Neural cell (in vitro differentiated cells): ENCODE results near the gene SLC22A23. TPM values are rescaled to one million over a fixed set of nuclear protein-coding genes. Genes with fewer than 3 reads are reported as not detected.

Source experiments
- H2AFZ ChIP-seq: fragments of 200-600, 300-800 bp; sonication (generic), shearing (Covaris generic); 2 replicates; pipeline ENCODE4 v1.6.0; 2014; ENCODE audit warnings: low read depth, mild to moderate bottlenecking, antibody characterized with exemption, low read length, moderate library complexity
- H3F3A ChIP-seq: fragments of 200-600 bp; shearing (Covaris generic); 2 replicates; pipeline ENCODE4 v1.6.1; 2016; ENCODE audit warnings: mild to moderate bottlenecking, moderate library complexity, mixed read lengths, antibody characterized with exemption, low read length; ENCODE audit not compliant: insufficient read depth, poor library complexity, severe bottlenecking
- H3K27ac ChIP-seq: fragments of 200-600, 300-800 bp; sonication (generic), shearing (Covaris generic); 2 replicates; pipeline ENCODE4 v1.5.1; 2014; ENCODE audit warnings: mild to moderate bottlenecking, low read length, moderate library complexity
- H3K27me3 ChIP-seq: fragments of 300-800, 200-600 bp; sonication (generic), shearing (Covaris generic); 2 replicates; pipeline ENCODE4 v1.6.0; 2014; ENCODE audit warnings: mild to moderate bottlenecking, low read depth, low read length, moderate library complexity; ENCODE audit not compliant: insufficient read depth
- H3K36me3 ChIP-seq: fragments of 300-800, 200-600 bp; sonication (generic), shearing (Covaris generic); 2 replicates; pipeline ENCODE4 v1.5.1; 2014; ENCODE audit warnings: mild to moderate bottlenecking, antibody characterized with exemption, low read length, moderate library complexity; ENCODE audit not compliant: insufficient read depth
- H3K4me2 ChIP-seq: fragments of 300-800, 200-600 bp; sonication (generic), shearing (Covaris generic); 2 replicates; pipeline ENCODE4 v1.6.0; 2014; ENCODE audit warnings: mild to moderate bottlenecking, low read length
- H3K4me3 ChIP-seq: fragments of 300-800, 200-600 bp; sonication (generic), shearing (Covaris generic); 2 replicates; pipeline ENCODE4 v1.5.1; 2014; ENCODE audit warnings: mild to moderate bottlenecking, low read length, moderate library complexity
- H3K79me2 ChIP-seq: fragments of 200-600 bp; shearing (Covaris generic); replicated peaks from 2 replicates; pipeline ENCODE4 v1.6.0; 2014; ENCODE audit warnings: mild to moderate bottlenecking, low read length, moderate library complexity; ENCODE audit not compliant: insufficient read depth
- H3K9ac ChIP-seq: fragments of 300-800, 200-600 bp; sonication (generic), shearing (Covaris generic); 2 replicates; pipeline ENCODE4 v1.6.1; 2016; ENCODE audit warnings: mild to moderate bottlenecking, low read length, mixed read lengths
- H3K9me2 ChIP-seq: fragments of 200-600 bp; shearing (Covaris generic); 2 replicates; pipeline ENCODE4 v1.6.1; 2016; ENCODE audit warnings: mild to moderate bottlenecking, low read length, mixed read lengths; ENCODE audit not compliant: insufficient read depth
- H3K9me3 ChIP-seq: fragments of 200-600, 300-800 bp; sonication (generic), shearing (Covaris generic); 2 replicates; pipeline ENCODE4 v1.6.1; 2016; ENCODE audit warnings: mild to moderate bottlenecking, mixed run types, low read length, moderate library complexity, mixed read lengths
- H4K20me1 ChIP-seq: fragments of 200-600 bp; shearing (Covaris generic); 2 replicates; pipeline ENCODE4 v1.6.1; 2016; ENCODE audit warnings: mild to moderate bottlenecking, mixed run types; ENCODE audit not compliant: insufficient read depth
- EP300 ChIP-seq: fragments of 450-650 bp; conservative IDR thresholded peaks from 2 replicates; pipeline ENCODE4 v1.6.1; 2014; ENCODE audit warnings: antibody characterized with exemption, mild to moderate bottlenecking, moderate library complexity; ENCODE audit not compliant: poor library complexity, severe bottlenecking
- EZH2 ChIP-seq: fragments of 200-600, 300-800 bp; shearing (Covaris generic), sonication (generic); IDR thresholded peaks from 2 replicates; pipeline ENCODE4 v1.6.1; 2014; ENCODE audit warnings: antibody characterized with exemption, low read length, borderline replicate concordance, mild to moderate bottlenecking; ENCODE audit not compliant: insufficient read depth, poor library complexity, severe bottlenecking
- MXI1 ChIP-seq: fragments of 450-650 bp; conservative IDR thresholded peaks from 2 replicates; pipeline ENCODE4 v1.6.1; 2014; ENCODE audit warnings: antibody characterized with exemption, mild to moderate bottlenecking; ENCODE audit not compliant: poor library complexity, severe bottlenecking
- POLR2AphosphoS5 ChIP-seq: IDR thresholded peaks from 2 replicates; pipeline ENCODE4 v1.6.1; 2012
- RAD21 ChIP-seq: fragments of 450-650 bp; conservative IDR thresholded peaks from 2 replicates; pipeline ENCODE4 v1.6.1; 2014; ENCODE audit warnings: antibody characterized with exemption, mild to moderate bottlenecking, moderate library complexity
- SMC3 ChIP-seq: fragments of 450-650 bp; conservative IDR thresholded peaks from 2 replicates; pipeline ENCODE4 v1.6.1; 2014; ENCODE audit warnings: antibody characterized with exemption, mild to moderate bottlenecking, moderate library complexity; ENCODE audit not compliant: poor library complexity
- TAF1 ChIP-seq: IDR thresholded peaks from 2 replicates; pipeline ENCODE4 v1.6.1; 2012; ENCODE audit warnings: low read depth
- polyA plus RNA-seq: library from polyadenylated mRNA; depleted of rRNA; stranded (reverse); fragments of >200 nt; gene quantifications from 2 replicates; pipeline ENCODE4 v1.2.3, GENCODE V29; 2014
- TF ChIP-seq, protein P1 (sequence below): fragments of 450-650 bp; IDR thresholded peaks from 2 replicates; pipeline ENCODE4 v1.5.1; 2014; ENCODE audit warnings: antibody characterized with exemption, mild to moderate bottlenecking, moderate library complexity; ENCODE audit not compliant: poor library complexity, severe bottlenecking
- TF ChIP-seq, protein P2 (sequence below): IDR thresholded peaks from 2 replicates; pipeline ENCODE4 v1.6.1; 2012; ENCODE audit warnings: borderline replicate concordance

The SLC22A23 gene
- polyA plus RNA-seq, 1 donor from 2014 or later, result 8.8 TPM

DNA sequence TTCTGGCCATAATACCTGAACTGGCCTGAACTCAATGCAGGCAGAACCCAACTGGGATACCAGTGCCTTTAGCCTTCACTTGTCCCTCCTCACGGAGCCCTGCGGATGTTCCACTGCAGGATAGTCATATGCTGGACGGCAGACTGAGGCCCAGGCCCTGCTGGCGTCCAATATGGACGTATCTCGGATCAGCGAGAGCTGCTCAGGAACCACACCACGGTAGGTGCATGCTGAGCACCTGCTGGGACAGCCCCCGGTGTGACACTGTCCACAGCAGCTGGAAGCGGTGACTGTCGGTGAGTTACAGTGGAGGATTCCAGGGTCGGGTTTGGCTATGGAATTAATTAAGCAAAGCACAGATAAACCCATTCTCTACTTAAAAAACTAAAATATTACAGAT is 149.4 kb downstream of the SLC22A23 start:
- H2AFZ ChIP-seq, result no peak overlapping the region
- peaks cover 4% of the 10 kb centered on the region for H3K36me3 ChIP-seq
- no peaks in the 10 kb centered on the region for H3K9me3 ChIP-seq
- no peaks in the 10 kb centered on the region for H3K79me2 ChIP-seq
- no peaks in the 10 kb centered on the region for H3K27me3 ChIP-seq
- no peaks in the 10 kb centered on the region for H4K20me1 ChIP-seq
- H3K4me2 ChIP-seq, result no peak overlapping the region
- H3F3A ChIP-seq, result no peaks in the 10 kb centered on the region
- no peak overlapping the region for H3K4me3 ChIP-seq
- H3K27ac ChIP-seq, result no peak overlapping the region
- no peak overlapping the region for H3K9ac ChIP-seq
- no peaks in the 10 kb centered on the region for H3K9me2 ChIP-seq
- TF ChIP-seq TAF1 (no peak), SMC3 (no peak)

DNA sequence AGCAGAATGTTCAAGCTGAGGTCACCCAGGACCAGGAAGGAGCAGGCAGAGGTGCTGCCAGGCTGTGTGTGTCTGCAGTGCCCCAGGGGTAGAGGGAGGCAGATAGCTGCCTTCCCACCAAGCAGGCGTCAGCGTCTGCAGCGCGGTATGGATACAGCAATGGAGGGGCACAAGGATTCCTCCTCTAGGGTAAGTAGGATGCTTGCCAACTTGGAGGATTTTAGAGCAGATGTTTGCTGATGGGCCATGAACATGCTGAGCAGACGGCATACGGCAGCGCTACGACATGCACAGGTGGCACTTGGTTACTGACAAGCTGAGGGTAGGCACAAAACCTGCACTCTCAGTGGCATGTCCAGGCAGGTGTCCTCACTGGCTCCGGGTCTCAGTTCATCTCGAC is 150.0 kb downstream of the SLC22A23 start:
- Histone ChIP-seq H3K36me3 (peaks cover 4% of the 10 kb centered on the region), H3K9me3 (no peaks in the 10 kb centered on the region), H3F3A (no peaks in the 10 kb centered on the region), H3K9me2 (no peaks in the 10 kb centered on the region), H3K4me2 (no peak overlapping the region), H3K4me3 (no peak overlapping the region), H2AFZ (no peak overlapping the region), H3K79me2 (no peaks in the 10 kb centered on the region), H4K20me1 (no peaks in the 10 kb centered on the region), H3K9ac (no peak overlapping the region), H3K27ac (no peak overlapping the region), H3K27me3 (no peaks in the 10 kb centered on the region)
- TF ChIP-seq, protein P1, sequence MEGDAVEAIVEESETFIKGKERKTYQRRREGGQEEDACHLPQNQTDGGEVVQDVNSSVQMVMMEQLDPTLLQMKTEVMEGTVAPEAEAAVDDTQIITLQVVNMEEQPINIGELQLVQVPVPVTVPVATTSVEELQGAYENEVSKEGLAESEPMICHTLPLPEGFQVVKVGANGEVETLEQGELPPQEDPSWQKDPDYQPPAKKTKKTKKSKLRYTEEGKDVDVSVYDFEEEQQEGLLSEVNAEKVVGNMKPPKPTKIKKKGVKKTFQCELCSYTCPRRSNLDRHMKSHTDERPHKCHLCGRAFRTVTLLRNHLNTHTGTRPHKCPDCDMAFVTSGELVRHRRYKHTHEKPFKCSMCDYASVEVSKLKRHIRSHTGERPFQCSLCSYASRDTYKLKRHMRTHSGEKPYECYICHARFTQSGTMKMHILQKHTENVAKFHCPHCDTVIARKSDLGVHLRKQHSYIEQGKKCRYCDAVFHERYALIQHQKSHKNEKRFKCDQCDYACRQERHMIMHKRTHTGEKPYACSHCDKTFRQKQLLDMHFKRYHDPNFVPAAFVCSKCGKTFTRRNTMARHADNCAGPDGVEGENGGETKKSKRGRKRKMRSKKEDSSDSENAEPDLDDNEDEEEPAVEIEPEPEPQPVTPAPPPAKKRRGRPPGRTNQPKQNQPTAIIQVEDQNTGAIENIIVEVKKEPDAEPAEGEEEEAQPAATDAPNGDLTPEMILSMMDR, result no peak
- TF ChIP-seq TAF1, result no peak

DNA sequence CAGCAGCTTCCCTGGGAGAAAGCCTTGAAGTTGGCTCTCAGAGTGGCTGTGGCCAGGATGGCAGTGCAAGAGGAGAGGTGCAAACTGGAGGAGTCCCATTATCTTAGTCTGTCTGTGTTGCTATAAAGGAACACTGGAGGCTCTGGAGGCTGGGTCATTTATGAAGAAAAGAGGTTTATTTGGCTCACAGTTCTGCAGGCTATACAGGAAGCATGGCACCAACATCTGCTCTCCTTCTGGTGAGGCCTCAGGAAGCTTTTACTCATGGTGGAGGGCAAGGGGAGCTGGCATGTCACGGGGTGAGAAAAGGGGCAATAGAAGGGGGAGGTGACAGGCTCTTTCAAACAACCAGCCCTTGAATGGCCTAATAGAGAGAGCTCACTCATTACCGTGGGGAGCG is 151.0 kb downstream of the SLC22A23 start:
- Histone ChIP-seq H3K36me3 (peaks cover 4% of the 10 kb centered on the region), H3F3A (no peaks in the 10 kb centered on the region), H3K9me3 (peaks cover 4% of the 10 kb centered on the region), H3K9me2 (no peaks in the 10 kb centered on the region), H3K27me3 (no peaks in the 10 kb centered on the region), H2AFZ (no peak overlapping the region), H3K4me2 (no peak overlapping the region), H4K20me1 (no peaks in the 10 kb centered on the region), H3K4me3 (no peak overlapping the region), H3K27ac (no peak overlapping the region), H3K79me2 (no peaks in the 10 kb centered on the region), H3K9ac (no peak overlapping the region)
- TF ChIP-seq POLR2AphosphoS5, result no peak
- no peak for TF ChIP-seq EP300
- TF ChIP-seq, protein P2, sequence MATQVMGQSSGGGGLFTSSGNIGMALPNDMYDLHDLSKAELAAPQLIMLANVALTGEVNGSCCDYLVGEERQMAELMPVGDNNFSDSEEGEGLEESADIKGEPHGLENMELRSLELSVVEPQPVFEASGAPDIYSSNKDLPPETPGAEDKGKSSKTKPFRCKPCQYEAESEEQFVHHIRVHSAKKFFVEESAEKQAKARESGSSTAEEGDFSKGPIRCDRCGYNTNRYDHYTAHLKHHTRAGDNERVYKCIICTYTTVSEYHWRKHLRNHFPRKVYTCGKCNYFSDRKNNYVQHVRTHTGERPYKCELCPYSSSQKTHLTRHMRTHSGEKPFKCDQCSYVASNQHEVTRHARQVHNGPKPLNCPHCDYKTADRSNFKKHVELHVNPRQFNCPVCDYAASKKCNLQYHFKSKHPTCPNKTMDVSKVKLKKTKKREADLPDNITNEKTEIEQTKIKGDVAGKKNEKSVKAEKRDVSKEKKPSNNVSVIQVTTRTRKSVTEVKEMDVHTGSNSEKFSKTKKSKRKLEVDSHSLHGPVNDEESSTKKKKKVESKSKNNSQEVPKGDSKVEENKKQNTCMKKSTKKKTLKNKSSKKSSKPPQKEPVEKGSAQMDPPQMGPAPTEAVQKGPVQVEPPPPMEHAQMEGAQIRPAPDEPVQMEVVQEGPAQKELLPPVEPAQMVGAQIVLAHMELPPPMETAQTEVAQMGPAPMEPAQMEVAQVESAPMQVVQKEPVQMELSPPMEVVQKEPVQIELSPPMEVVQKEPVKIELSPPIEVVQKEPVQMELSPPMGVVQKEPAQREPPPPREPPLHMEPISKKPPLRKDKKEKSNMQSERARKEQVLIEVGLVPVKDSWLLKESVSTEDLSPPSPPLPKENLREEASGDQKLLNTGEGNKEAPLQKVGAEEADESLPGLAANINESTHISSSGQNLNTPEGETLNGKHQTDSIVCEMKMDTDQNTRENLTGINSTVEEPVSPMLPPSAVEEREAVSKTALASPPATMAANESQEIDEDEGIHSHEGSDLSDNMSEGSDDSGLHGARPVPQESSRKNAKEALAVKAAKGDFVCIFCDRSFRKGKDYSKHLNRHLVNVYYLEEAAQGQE, result no peak
- TF ChIP-seq EZH2, result no peak
- TF ChIP-seq TAF1, result no peak
- TF ChIP-seq MXI1, result no peak
- TF ChIP-seq, protein P1, result no peak
- TF ChIP-seq SMC3, result no peak
- no peak for TF ChIP-seq RAD21
